Measurements from ENCODE around the gene CYB5A. TPM values are rescaled to one million over a fixed set of nuclear protein-coding genes. Genes with fewer than 3 reads are reported as not detected.

Gene CYB5A
- total RNA-seq, 4 donors from 2014 or later: 360 to 826 (median 618) TPM

DNA sequence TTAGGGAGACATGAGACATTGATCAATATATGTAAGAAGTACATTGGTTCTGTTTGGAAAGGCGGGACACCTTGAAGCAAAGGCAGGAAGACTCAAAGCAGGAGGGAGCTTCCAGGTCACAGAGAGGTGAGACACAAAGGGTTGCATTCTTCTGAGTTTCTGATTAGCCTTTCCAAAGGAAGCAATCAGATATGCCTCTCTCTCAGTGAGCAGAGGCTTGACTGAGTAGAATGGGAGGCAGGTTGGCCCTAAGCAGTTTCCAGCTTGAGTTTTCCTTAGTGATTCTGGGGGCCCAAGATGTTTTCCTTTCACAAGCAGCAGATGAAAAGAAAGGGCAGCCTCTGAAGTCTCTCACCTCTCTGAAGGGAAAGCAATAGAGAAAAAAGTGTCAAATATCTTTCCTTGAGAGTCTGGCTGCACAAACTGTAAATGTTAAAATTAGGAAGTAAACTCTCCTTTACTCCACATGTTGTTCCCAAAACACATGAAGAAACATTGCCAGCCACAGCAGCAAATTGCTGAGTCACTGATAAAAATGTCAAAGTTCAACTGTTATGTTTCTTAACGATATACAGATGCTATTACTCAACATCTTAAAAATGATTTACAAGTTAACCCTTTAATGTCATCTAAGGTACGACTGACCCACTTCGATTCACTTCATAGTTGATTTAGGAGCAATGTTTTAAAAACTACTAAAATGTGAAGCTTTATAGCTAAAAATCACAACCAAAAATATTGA is 40.3 kb downstream of the CYB5A start:
- TF ChIP-seq, protein P1, sequence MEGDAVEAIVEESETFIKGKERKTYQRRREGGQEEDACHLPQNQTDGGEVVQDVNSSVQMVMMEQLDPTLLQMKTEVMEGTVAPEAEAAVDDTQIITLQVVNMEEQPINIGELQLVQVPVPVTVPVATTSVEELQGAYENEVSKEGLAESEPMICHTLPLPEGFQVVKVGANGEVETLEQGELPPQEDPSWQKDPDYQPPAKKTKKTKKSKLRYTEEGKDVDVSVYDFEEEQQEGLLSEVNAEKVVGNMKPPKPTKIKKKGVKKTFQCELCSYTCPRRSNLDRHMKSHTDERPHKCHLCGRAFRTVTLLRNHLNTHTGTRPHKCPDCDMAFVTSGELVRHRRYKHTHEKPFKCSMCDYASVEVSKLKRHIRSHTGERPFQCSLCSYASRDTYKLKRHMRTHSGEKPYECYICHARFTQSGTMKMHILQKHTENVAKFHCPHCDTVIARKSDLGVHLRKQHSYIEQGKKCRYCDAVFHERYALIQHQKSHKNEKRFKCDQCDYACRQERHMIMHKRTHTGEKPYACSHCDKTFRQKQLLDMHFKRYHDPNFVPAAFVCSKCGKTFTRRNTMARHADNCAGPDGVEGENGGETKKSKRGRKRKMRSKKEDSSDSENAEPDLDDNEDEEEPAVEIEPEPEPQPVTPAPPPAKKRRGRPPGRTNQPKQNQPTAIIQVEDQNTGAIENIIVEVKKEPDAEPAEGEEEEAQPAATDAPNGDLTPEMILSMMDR (IDR thresholded peaks at IDR 0.05; ENCODE audit: low read depth): no peak

DNA sequence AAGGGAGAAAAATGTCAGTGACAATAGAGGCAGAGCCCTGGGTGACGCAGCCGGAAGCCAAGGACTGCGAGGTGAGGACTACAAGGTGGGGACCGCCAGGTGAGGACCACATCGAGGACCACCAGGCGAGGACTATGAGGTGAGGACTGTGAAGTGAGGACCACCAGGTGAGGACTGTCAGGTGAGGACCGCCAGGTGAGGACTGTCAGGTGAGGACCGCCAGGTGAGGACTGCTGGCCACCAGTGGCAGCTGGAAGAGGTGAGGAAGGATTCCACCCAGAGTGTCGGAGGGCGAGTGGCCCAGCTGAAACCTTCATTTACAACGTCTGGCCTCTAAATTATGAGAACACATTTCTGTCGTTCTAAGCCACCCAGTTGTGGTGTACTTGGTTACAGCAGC is 41.6 kb downstream of the CYB5A start:
- TF ChIP-seq, protein P1 (IDR thresholded peaks at IDR 0.05; ENCODE audit: low read depth): no peak

DNA sequence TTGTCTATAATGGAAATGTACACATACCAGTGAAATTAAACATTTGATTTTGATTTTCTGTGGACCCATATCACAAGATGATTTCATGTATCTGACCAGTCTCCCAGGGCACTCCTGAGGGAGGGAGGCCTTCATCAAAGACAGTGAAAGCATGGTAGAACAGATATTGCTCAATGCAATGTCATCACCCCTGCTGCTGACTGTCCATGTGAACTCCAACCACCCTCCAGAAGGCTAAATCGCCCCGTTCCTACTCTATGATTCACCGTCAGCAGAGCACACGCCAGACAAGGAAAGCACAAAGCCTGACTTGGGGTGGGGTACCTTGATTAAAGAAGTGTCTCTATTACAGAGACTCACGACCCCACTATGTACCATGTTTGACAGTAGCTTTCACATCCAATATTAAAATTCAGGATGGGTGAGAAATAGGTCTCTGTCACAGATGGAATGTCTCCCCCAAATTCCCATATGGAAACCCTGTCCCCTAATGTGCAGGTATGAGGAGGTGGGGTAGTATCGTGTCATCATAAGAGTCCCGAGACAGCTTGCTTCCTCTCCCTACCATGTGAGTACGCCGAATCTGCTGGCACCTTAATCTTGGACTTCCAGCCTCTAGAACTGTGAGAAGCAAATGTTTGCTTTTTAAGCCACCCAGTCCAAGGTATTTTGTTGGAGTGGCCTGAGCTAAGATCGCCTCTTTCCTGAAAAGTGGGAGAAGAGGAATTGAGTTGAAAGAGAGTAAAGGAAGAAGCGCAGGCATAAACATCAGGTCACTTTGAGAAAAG is 42.4 kb downstream of the CYB5A start:
- TF ChIP-seq, protein P1 (IDR thresholded peaks at IDR 0.05; ENCODE audit: low read depth): no peak

DNA sequence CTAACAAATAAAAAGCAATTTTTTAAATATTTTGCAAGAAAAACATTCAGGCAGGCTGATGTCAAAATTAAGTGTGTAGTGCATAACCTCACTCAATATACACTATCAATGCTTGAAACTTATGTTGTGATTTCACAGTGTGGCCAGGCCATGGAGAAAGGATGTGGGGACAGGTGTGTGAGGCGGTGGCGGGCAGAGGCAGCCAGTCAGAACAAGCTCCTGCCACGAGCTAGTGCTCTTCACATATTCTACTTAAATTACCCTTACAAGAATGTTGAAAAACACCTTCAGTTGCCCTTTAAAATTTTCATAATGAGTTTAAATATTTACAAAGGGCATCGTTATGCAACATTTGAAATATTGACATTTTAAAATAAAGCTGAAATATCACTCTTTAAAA is 43.2 kb downstream of the CYB5A start:
- TF ChIP-seq, protein P1 (IDR thresholded peaks at IDR 0.05; ENCODE audit: low read depth): no peak

DNA sequence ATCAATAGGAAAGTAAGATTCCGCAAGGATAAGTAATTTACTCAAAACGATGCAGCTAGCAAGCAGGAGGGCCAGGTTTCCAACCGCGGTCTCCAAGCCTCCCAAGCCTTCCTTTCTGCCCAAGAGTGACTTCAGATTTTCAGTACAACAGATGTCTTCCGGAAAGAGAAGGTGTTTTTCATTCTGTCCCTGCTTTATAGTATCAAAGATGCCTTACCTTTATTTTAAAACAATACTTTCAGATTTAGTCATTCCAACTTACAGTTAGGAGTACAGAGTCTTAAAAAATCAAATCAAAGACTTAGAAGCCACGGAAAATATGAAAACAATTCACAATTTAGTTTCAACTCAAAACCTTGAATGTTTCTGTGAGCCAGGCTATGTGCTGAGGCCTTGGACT is 43.6 kb downstream of the CYB5A start:
- TF ChIP-seq, protein P1 (IDR thresholded peaks at IDR 0.05; ENCODE audit: low read depth): no peak

DNA sequence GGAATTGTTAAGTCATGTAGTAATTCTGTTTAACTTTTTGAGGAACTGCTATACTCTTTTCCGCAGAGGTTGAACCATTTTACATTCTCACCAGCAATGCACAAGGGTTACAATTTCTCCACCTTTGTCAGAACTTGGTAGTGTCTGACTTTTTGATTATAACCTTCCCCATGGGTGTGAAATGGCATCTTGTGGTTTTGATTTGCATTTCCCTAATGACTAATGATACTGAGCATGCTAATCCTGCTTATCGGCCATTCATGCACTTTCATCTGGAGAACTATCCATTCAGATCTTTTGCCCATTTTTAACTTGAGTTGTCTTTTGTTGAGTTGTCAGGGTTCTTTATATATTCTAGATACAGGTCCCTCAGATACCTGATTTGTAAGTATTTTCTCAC is 47.2 kb downstream of the CYB5A start:
- TF ChIP-seq, protein P1 (IDR thresholded peaks at IDR 0.05; ENCODE audit: low read depth): no peak

DNA sequence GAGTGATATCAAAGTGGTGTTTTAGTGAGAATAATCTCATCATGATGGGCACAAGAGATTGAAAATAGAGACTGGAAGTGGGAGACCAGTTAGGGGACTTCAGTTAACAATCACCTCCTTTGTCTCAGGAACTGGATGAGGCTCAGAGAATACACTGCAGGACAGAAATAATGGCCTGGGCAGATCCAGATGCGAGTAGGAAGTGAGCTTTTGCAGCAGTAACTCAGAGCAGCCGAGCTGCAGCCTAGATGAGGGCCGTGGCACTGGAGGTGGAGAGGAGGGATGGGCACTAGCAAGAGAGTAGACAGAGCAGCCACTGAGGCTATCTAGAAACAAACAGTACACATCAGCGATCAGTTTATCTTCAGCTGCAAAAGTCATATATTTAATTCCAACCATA is 48.6 kb downstream of the CYB5A start:
- TF ChIP-seq, protein P1 (IDR thresholded peaks at IDR 0.05; ENCODE audit: low read depth): no peak

Data from subcutaneous adipose tissue (tissue), 4 donors.